RWPE2 (cell line): ENCODE measurements around the gene ALAS1.
A peak's percentile ranks its signal among the peaks of the same experiment; 100 is the strongest.

Experiments used
- ATAC-seq: fragments of 200-7000 bp; cut with Tn5 transposase; 3 replicates; pipeline ENCODE4 v1.9.1; 2021; ENCODE audit warnings: low read depth
- DNase-seq: peaks from one replicate; pipeline ENCODE4 v3.0.0-alpha.2; 2020; ENCODE audit warnings: low spot score
- H3K27ac ChIP-seq: fragments of 450-650 bp; 2 replicates; pipeline ENCODE4 v1.5.1; 2017; ENCODE audit warnings: mild to moderate bottlenecking; ENCODE audit not compliant: poor library complexity, severe bottlenecking
- H3K27me3 ChIP-seq: fragments of 250-450 bp; sonication (Bioruptor Pico); 2 replicates; pipeline ENCODE4 v1.5.1; 2021; ENCODE audit warnings: mild to moderate bottlenecking, moderate library complexity; ENCODE audit not compliant: insufficient read depth, poor library complexity, severe bottlenecking
- H3K36me3 ChIP-seq: fragments of 250-450 bp; sonication (Bioruptor Pico); 2 replicates; pipeline ENCODE4 v1.5.1; 2020; ENCODE audit warnings: low read depth, mild to moderate bottlenecking, moderate library complexity
- H3K4me1 ChIP-seq: fragments of 250-450 bp; sonication (Bioruptor Pico); 2 replicates; pipeline ENCODE4 v1.5.1; 2021; ENCODE audit warnings: mild to moderate bottlenecking, moderate library complexity; ENCODE audit not compliant: insufficient read depth, poor library complexity, severe bottlenecking
- H3K4me3 ChIP-seq: fragments of 250-450 bp; sonication (Bioruptor Pico); 2 replicates; pipeline ENCODE4 v1.5.1; 2021; ENCODE audit warnings: mild to moderate bottlenecking, moderate library complexity; ENCODE audit not compliant: severe bottlenecking
- H3K9me3 ChIP-seq: fragments of 250-450 bp; sonication (Bioruptor Pico); 2 replicates; pipeline ENCODE4 v1.5.1; 2021; ENCODE audit warnings: mild to moderate bottlenecking, moderate library complexity; ENCODE audit not compliant: severe bottlenecking
- TF ChIP-seq, protein P1 (sequence below): fragments of 450-650 bp; IDR thresholded peaks from one replicate; pipeline ENCODE4 v1.5.1; 2017; ENCODE audit warnings: mild to moderate bottlenecking, moderate library complexity; ENCODE audit not compliant: poor library complexity, severe bottlenecking

ALAS1 gene

DNA sequence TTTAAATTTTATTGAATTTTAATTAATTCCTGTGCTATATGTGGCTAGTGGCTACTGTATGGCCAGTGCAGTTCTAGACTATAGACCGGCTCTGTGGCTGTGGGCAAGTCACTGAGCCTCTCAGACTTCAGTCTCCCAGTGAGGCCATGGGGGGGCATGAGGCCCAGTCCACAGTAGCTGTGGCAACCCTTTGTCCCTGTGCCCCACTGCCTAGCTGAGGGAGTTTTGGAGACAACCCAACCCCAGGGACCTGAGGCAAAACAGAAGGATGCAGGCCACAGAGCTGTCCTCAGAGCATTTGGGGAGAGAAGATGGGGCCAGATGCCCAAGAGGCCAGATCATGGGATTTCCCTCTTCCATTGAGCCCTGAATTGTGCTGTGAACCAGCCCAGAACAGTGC, 24.9 kb upstream of the ALAS1 start:
- Histone ChIP-seq H3K36me3 (no peaks in the 10 kb centered on the region), H3K4me3 (no peak overlapping the region), H3K27me3 (no peaks in the 10 kb centered on the region), H3K27ac (no peak overlapping the region), H3K9me3 (no peaks in the 10 kb centered on the region), H3K4me1 (no peaks in the 10 kb centered on the region)
- TF ChIP-seq, protein P1, sequence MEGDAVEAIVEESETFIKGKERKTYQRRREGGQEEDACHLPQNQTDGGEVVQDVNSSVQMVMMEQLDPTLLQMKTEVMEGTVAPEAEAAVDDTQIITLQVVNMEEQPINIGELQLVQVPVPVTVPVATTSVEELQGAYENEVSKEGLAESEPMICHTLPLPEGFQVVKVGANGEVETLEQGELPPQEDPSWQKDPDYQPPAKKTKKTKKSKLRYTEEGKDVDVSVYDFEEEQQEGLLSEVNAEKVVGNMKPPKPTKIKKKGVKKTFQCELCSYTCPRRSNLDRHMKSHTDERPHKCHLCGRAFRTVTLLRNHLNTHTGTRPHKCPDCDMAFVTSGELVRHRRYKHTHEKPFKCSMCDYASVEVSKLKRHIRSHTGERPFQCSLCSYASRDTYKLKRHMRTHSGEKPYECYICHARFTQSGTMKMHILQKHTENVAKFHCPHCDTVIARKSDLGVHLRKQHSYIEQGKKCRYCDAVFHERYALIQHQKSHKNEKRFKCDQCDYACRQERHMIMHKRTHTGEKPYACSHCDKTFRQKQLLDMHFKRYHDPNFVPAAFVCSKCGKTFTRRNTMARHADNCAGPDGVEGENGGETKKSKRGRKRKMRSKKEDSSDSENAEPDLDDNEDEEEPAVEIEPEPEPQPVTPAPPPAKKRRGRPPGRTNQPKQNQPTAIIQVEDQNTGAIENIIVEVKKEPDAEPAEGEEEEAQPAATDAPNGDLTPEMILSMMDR: no peak
- ATAC-seq: no peak
- DNase-seq: no peak

DNA sequence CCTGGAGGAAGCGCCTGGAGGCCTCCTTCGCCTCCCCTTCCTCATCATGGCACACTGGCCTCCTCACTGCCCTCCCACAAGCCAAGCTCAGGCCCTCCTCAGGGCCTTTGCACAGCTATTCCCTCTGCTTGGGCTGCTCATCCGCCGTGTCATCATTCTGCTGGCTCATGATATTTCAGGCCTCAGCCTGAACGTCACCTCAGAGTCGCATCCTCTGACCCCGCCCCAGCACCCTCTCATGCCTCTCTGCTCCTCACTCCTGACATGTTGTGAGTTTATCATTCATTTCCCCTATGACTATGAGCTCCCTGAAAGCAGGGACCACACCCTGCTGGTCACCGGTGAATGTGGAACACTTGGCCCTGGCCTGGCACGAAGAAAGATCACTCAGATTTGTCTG, 23.1 kb upstream of the ALAS1 start:
- Histone ChIP-seq H3K9me3 (no peaks in the 10 kb centered on the region), H3K36me3 (no peaks in the 10 kb centered on the region), H3K4me3 (no peak overlapping the region), H3K4me1 (no peaks in the 10 kb centered on the region), H3K27ac (no peak overlapping the region), H3K27me3 (no peaks in the 10 kb centered on the region)
- ATAC-seq: no peak
- TF ChIP-seq, protein P1: no peak
- DNase-seq: no peak

DNA sequence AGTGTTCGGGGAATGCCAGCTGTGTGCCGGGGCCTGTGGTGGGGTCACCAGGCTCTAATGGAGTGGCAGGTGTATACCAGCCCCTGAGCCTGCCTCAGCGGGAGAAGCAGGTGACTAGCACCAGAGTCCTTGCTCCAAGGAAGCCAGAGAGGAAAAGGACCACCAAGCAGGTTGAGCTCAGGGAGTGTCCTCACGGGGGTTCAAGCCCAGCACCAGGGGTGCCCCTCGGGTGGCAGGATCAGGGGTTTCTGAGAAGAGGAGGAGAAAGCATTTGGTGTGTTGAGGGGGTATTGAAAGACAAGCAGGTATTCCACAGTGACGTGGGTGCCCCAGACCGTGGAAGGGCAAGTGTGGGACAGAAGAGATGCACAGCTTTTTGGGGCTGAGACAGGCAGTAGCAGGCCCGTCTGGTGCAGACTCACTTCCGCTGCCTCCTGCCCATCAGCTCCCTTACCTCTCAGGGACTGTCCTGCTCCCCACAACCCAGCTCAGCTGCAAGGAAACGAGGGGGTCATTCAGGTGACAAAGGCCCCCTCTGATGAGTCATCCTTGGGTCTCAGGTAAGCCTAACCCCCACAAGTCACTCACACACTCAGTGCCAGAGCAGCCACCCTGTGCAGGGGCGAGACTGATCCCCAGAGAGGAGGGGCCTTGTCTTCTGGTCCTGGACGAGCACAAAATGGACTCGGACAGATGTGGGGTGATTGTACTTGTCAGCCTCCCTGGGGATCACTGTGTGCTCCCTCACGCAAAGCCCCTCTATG, 22.4 kb upstream of the ALAS1 start:
- Histone ChIP-seq H3K27ac (no peak overlapping the region), H3K36me3 (no peaks in the 10 kb centered on the region), H3K4me1 (no peaks in the 10 kb centered on the region), H3K27me3 (no peaks in the 10 kb centered on the region), H3K4me3 (no peak overlapping the region), H3K9me3 (no peaks in the 10 kb centered on the region)
- TF ChIP-seq, protein P1: no peak
- DNase-seq (no peak), ATAC-seq (no peak)

DNA sequence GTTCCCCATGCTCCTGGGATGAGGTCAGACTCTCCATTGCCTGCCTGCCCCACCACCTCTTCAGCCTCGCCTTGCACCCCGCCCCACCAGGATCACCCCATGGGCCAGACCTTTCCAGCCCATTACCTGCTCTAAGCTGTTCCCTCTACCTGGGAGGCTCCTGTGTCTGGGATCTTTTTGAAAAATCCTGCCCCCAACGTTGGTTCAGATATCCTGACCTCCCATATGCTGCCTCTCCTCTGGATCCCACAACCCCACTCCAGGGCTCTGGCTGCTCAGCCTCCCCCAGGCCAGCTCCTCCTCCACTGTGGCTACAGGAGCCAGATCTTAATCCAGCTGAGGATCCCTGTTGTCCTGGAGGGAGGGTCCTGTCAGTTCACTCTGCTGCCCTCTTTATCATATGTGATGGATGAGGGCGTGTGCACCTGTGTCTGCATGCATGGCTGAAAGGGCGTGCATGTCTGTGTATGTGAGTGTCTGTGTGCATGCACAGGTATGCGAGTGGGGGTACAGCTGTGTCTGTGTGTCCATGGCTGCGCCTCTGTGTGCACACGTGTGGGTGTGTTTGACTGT, 21.7 kb upstream of the ALAS1 start:
- H3K4me3 ChIP-seq: no peak overlapping the region
- H3K27ac ChIP-seq: no peak overlapping the region
- no peaks in the 10 kb centered on the region for H3K27me3 ChIP-seq
- H3K36me3 ChIP-seq: no peaks in the 10 kb centered on the region
- H3K9me3 ChIP-seq: no peaks in the 10 kb centered on the region
- no peaks in the 10 kb centered on the region for H3K4me1 ChIP-seq
- TF ChIP-seq, protein P1: no peak
- DNase-seq: peak; percentile 34
- ATAC-seq: no peak
